Mesenchymal stem cell (in vitro differentiated cells and primary cell): ENCODE data around the gene CCDC27.

Experiments
- DNase-seq: peaks from one replicate; pipeline ENCODE4 v3.0.0-alpha.2; 2013
- H2AFZ ChIP-seq: one replicate; pipeline ENCODE4 v1.6.1; 2013; ENCODE audit warnings: low read depth, mild to moderate bottlenecking, control low read depth, inconsistent platforms, low read length, moderate library complexity
- H2AK5ac ChIP-seq: 2 replicates; pipeline ENCODE4 v1.6.1; 2013; ENCODE audit warnings: low read length, moderate library complexity, mild to moderate bottlenecking, inconsistent platforms; ENCODE audit not compliant: severe bottlenecking
- H2BK120ac ChIP-seq: one replicate; pipeline ENCODE4 v1.6.1; 2013; ENCODE audit warnings: low read depth, mild to moderate bottlenecking, inconsistent platforms, low read length, moderate library complexity
- H2BK12ac ChIP-seq, 2 experiments: one replicate each; pipeline ENCODE4 v1.6.1; 2013; ENCODE audit warnings: inconsistent platforms in 2 of 2, low read length in 2 of 2, mild to moderate bottlenecking in 2 of 2, moderate library complexity in 2 of 2, control low read depth in 1 of 2
- H2BK15ac ChIP-seq: one replicate; pipeline ENCODE4 v1.6.1; 2013; ENCODE audit warnings: mild to moderate bottlenecking, low read depth, inconsistent platforms; ENCODE audit not compliant: poor library complexity, severe bottlenecking
- H2BK5ac ChIP-seq: 2 replicates; pipeline ENCODE4 v1.6.1; 2013; ENCODE audit warnings: low read depth, mild to moderate bottlenecking, low read length, control low read depth, inconsistent platforms; ENCODE audit not compliant: poor library complexity, severe bottlenecking
- H3K14ac ChIP-seq, 2 experiments: one replicate each; pipeline ENCODE4 v1.6.1; 2013; ENCODE audit warnings: inconsistent platforms in 2 of 2, low read length in 2 of 2, control low read depth in 1 of 2, mild to moderate bottlenecking in 1 of 2, moderate library complexity in 1 of 2
- H3K18ac ChIP-seq, 2 experiments: one replicate each; pipeline ENCODE4 v1.6.1; 2013; ENCODE audit warnings: inconsistent platforms in 2 of 2, low read length in 2 of 2, control low read depth in 1 of 2, low read depth in 1 of 2, mild to moderate bottlenecking in 1 of 2
- H3K23ac ChIP-seq, 2 experiments: one replicate each; pipeline ENCODE4 v1.6.1; 2013; ENCODE audit warnings: inconsistent platforms in 2 of 2, low read length in 2 of 2, mild to moderate bottlenecking in 2 of 2, moderate library complexity in 2 of 2, control low read depth in 1 of 2
- H3K27ac ChIP-seq: 2 replicates; pipeline ENCODE4 v1.5.1; 2013; ENCODE audit warnings: mild to moderate bottlenecking, moderate library complexity, low read length, control low read depth, inconsistent platforms; ENCODE audit not compliant: poor library complexity, severe bottlenecking
- H3K27me3 ChIP-seq, 2 experiments: 2 replicates each; pipeline versions ENCODE4 v1.6.1 to v1.7.0; 2013; ENCODE audit warnings: low read length in 2 of 2, mild to moderate bottlenecking in 2 of 2, moderate library complexity in 2 of 2, control low read depth in 1 of 2, inconsistent platforms in 1 of 2; ENCODE audit not compliant: control insufficient read depth in 1 of 2, insufficient read depth in 1 of 2
- H3K36me3 ChIP-seq, 2 experiments: 2 replicates each; pipeline versions ENCODE4 v1.6.1 to v1.7.0; 2013; ENCODE audit warnings: low read length in 2 of 2, control low read depth in 1 of 2, inconsistent platforms in 1 of 2, low read depth in 1 of 2, mild to moderate bottlenecking in 1 of 2; ENCODE audit not compliant: insufficient read depth in 2 of 2, control insufficient read depth in 1 of 2
- H3K4ac ChIP-seq, 2 experiments: one replicate each; pipeline ENCODE4 v1.6.1; 2013; ENCODE audit warnings: inconsistent platforms in 2 of 2, low read length in 2 of 2, mild to moderate bottlenecking in 2 of 2, moderate library complexity in 2 of 2, control low read depth in 1 of 2, low read depth in 1 of 2
- H3K4me1 ChIP-seq: 2 replicates; pipeline ENCODE4 v1.6.1; 2013; ENCODE audit warnings: low read depth, low read length, control low read depth; ENCODE audit not compliant: control insufficient read depth, insufficient read depth
- H3K4me2 ChIP-seq: 2 replicates; pipeline ENCODE4 v1.6.1; 2013; ENCODE audit warnings: low read length, mild to moderate bottlenecking, inconsistent platforms; ENCODE audit not compliant: poor library complexity, severe bottlenecking
- H3K4me3 ChIP-seq, 2 experiments: 2 replicates each; pipeline versions ENCODE4 v1.5.1 to v1.7.0; 2013; ENCODE audit warnings: low read length in 2 of 2, mild to moderate bottlenecking in 2 of 2, control low read depth in 1 of 2, low read depth in 1 of 2; ENCODE audit not compliant: insufficient read depth in 1 of 2
- H3K79me1 ChIP-seq: replicated peaks from 2 replicates; pipeline ENCODE4 v1.6.1; 2013; ENCODE audit warnings: mild to moderate bottlenecking, control low read depth, low read length, inconsistent platforms; ENCODE audit not compliant: poor library complexity, severe bottlenecking
- H3K9ac ChIP-seq: 2 replicates; pipeline ENCODE4 v1.7.0; 2013; ENCODE audit warnings: mild to moderate bottlenecking, low read length, moderate library complexity
- H3K9me3 ChIP-seq: 2 replicates; pipeline ENCODE4 v1.7.0; 2013; ENCODE audit warnings: mild to moderate bottlenecking, low read length; ENCODE audit not compliant: control insufficient read depth
- H4K8ac ChIP-seq: one replicate; pipeline ENCODE4 v1.6.1; 2013; ENCODE audit warnings: inconsistent platforms, mild to moderate bottlenecking, low read length, moderate library complexity
- H4K91ac ChIP-seq: one replicate; pipeline ENCODE4 v1.6.1; 2013; ENCODE audit warnings: mild to moderate bottlenecking, low read length, inconsistent platforms
- WGBS: methylation state at CpG from one replicate; pipeline ENCODE4 v1.1.7; 2013; ENCODE audit warnings: mixed read lengths; 5-methylcytosine and 5-hydroxymethylcytosine counted together

The CCDC27 gene

DNA sequence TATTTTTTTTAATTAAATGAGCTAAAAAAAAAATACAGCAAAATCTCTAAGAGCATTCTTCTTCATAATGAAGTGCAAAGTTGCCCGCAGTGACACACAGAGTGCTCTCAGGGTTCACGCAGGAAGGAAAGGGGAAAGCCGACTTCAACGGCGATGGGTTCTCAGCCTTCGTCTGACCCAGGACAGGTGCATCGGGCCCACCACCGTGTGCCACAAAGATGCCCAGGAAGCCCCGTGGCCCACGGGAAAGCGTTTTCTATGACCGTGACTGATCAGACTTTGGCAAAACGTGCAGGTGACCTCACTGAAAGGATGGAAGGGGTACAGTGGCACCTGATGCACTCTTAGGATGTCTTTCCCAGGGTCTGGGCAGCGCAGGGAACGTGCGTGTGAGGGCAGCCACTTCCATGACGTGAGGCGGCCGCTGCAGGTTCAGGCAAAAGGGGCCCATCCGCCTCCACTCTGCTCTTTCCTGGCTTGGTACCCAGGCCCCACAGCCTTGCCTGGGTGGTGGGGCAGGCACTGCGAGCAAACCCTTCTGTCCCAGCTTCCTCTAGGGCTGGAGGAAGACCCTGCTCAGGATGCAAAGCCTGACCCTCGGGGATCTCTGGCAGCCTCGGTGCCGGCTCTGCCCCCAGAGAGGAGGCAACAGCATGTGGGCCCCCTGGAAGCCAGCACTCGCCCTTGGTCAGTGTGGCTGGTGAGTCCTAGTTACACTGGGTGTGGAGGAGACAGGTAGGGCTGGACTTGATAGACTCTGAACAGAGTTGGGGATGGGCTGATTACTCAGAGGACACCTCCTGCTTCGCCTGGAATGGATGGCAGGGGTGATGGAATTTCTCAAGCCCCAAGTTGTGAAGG is 35.7 kb downstream of the CCDC27 start:
- no peak overlapping the region for H3K14ac ChIP-seq
- no peaks in the 10 kb centered on the region for H3K9me3 ChIP-seq
- no peak overlapping the region for H3K4me3 ChIP-seq
- H3K18ac ChIP-seq: no peak overlapping the region
- H2BK120ac ChIP-seq: no peak overlapping the region
- H4K8ac ChIP-seq: no peak overlapping the region
- DNase-seq: no peak
- whole genome bisulfite sequencing: 97% methylated on average over 26 of the region's 26 CpGs
- no peak overlapping the region for H2BK12ac ChIP-seq
- H3K4ac ChIP-seq: no peak overlapping the region
- H3K36me3 ChIP-seq: peaks cover 64 to 80% of the 10 kb centered on the region in 2 experiments
- no peak overlapping the region for H3K4me2 ChIP-seq
- no peak overlapping the region for H3K27ac ChIP-seq
- no peak overlapping the region for H4K91ac ChIP-seq
- H2BK5ac ChIP-seq: no peak overlapping the region
- no peak overlapping the region for H2AFZ ChIP-seq
- H3K23ac ChIP-seq: no peak overlapping the region
- no peak overlapping the region for H3K9ac ChIP-seq
- H3K4me1 ChIP-seq: peaks cover 2% of the 10 kb centered on the region
- peaks cover 45% of the 10 kb centered on the region for H3K79me1 ChIP-seq
- no peak overlapping the region for H2AK5ac ChIP-seq
- H3K27me3 ChIP-seq: no peaks in the 10 kb centered on the region
- H2BK15ac ChIP-seq: no peak overlapping the region

DNA sequence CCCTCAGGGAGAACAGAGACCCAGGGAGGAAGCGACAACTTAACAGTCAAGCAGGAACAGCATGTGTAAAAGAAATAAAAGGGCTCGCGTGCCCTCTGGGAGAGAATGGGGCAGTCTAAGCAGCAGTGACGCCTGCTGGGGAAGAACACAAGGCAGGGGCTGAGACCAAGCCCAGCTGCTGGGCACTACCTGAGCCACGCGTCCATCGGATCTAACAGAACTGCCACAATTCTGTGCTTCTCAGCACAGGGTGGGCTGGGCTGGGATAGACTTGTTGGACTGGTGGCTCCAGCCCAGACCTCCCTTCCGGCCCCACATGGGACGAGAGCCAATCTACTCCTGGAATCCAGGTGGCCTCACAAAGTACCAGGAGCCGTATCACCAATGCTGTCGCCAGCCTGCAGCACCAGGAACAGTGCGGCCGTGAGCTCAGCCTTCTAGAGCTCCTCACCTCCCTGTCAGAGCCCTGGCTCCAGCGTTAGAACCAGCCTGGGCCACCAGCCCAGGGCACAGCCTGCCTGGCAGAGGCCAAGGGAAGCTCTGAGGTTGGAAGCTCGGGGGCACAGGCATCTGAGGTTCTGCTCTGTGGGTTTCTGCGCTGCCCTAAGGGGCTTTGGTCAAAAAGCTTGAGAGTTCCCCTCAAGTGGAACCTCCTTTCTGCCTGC is 36.6 kb downstream of the CCDC27 start:
- Histone ChIP-seq H2BK15ac (no peak overlapping the region), H3K9ac (no peak overlapping the region), H2BK12ac (no peak overlapping the region), H4K91ac (no peak overlapping the region), H3K23ac (no peak overlapping the region), H3K4me1 (peaks cover 6% of the 10 kb centered on the region), H3K36me3 (peaks cover 55 to 73% of the 10 kb centered on the region in 2 experiments), H2BK120ac (no peak overlapping the region), H4K8ac (no peak overlapping the region), H2AK5ac (no peak overlapping the region), H3K4me3 (no peak overlapping the region), H3K4ac (no peak overlapping the region), H2BK5ac (no peak overlapping the region), H3K9me3 (no peaks in the 10 kb centered on the region), H3K14ac (no peak overlapping the region), H3K79me1 (peaks cover 43% of the 10 kb centered on the region), H3K4me2 (no peak overlapping the region), H3K27ac (no peak overlapping the region), H3K18ac (no peak overlapping the region), H3K27me3 (no peaks in the 10 kb centered on the region), H2AFZ (no peak overlapping the region)
- WGBS: 95% methylated on average over 16 of the region's 16 CpGs
- DNase-seq: no peak

DNA sequence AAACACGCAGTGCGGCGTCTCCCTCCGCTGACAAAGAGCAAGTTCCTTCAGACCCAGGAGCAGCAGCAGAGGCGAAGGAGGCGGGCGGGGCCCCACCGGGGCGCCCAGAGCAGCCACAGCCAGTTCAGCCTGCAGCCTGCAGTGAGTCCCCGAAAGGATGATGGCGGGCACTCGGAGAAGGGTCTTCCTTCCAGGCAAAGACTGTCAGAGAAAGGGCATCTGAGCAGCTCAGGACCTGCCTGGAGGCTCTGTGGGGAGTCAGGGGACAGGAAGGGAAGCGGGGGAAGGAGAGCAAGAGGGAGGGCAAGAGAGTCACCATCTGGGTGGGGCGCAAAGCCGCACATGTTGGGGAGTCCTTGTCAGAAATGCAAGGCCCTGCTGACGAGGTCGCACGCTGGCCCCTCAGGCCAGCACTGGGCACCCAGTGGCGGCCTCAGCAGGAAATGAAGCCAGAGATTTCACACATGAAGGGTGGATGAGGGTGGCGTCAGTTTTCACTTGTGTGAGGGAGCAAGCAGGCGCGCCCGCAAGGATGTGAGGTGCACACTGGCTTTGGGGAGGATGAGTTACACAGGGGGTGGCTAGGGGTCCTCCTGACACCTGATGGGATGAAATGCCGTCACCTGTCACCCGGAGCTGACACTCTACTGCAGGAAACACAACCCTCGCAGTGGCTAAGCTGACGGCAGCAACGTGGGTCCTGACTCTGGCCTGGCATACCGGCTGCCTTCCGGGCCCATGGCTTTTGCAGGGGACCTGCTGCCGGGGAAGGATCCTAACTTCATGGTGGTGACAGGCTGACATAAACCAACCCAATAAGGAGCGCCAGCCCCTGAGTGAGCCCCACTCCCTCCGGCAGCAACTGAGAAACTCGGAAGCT is 37.4 kb downstream of the CCDC27 start:
- Histone ChIP-seq H3K79me1 (peaks cover 37% of the 10 kb centered on the region), H3K18ac (no peak overlapping the region), H4K8ac (no peak overlapping the region), H2BK15ac (no peak overlapping the region), H3K27ac (no peak overlapping the region), H3K9ac (no peak overlapping the region), H3K27me3 (no peaks in the 10 kb centered on the region), H2AK5ac (no peak overlapping the region), H3K36me3 (peaks cover 48 to 66% of the 10 kb centered on the region in 2 experiments), H3K14ac (no peak overlapping the region), H3K4ac (no peak overlapping the region), H3K4me1 (peaks cover 10% of the 10 kb centered on the region), H4K91ac (peak overlapping the region; percentile 54), H3K4me2 (no peak overlapping the region), H3K23ac (no peak overlapping the region), H3K9me3 (no peaks in the 10 kb centered on the region), H2BK120ac (no peak overlapping the region), H2AFZ (no peak overlapping the region), H2BK5ac (no peak overlapping the region), H2BK12ac (no peak overlapping the region), H3K4me3 (no peak overlapping the region)
- DNase-seq: no peak
- WGBS: 94% methylated on average over 34 of the region's 34 CpGs
